CD14-positive monocyte (primary cell): ENCODE data around the gene DENND1A. TPM values are rescaled to one million over a fixed set of nuclear protein-coding genes. Genes with fewer than 3 reads are reported as not detected.

Experiments
- DNase-seq, 3 donors: peaks; one replicate each; pipeline ENCODE4 v3.0.0-alpha.2; 2011 to 2022
- H2AFZ ChIP-seq: 2 replicates; pipeline ENCODE4 v1.6.0; 2012; ENCODE audit warnings: mild to moderate bottlenecking, low read depth, low read length, inconsistent platforms; ENCODE audit not compliant: insufficient read depth, poor library complexity, severe bottlenecking
- H3K27ac ChIP-seq, 2 donors: 1 replicate in 1 of 2; 2 replicates in 1 of 2; pipeline ENCODE4 v1.5.1; 2012 to 2013; ENCODE audit warnings: low read length in 2 of 2, control low read depth in 1 of 2, inconsistent platforms in 1 of 2, low read depth in 1 of 2, mild to moderate bottlenecking in 1 of 2
- H3K27me3 ChIP-seq, 2 donors: one replicate each; pipeline versions ENCODE4 v1.6.0 to v1.6.1; 2011 to 2013; ENCODE audit warnings: low read length in 2 of 2; ENCODE audit not compliant: control insufficient read depth in 2 of 2, insufficient read depth in 2 of 2
- H3K36me3 ChIP-seq, 2 donors: replicated peaks in 1 of 2; 1 replicate in 1 of 2; 2 replicates in 1 of 2; pipeline versions ENCODE4 v1.5.1 to v1.6.1; 2012 to 2013; ENCODE audit warnings: low read length in 2 of 2, control low read depth in 1 of 2, inconsistent platforms in 1 of 2, mild to moderate bottlenecking in 1 of 2; ENCODE audit not compliant: insufficient read depth in 2 of 2, control insufficient read depth in 1 of 2
- H3K4me1 ChIP-seq, 2 donors: 1 replicate in 1 of 2; 2 replicates in 1 of 2; pipeline versions ENCODE4 v1.5.1 to v1.6.1; 2012 to 2013; ENCODE audit warnings: low read length in 2 of 2, control low read depth in 1 of 2, inconsistent platforms in 1 of 2, mild to moderate bottlenecking in 1 of 2, moderate library complexity in 1 of 2; ENCODE audit not compliant: insufficient read depth in 2 of 2, control insufficient read depth in 1 of 2
- H3K4me2 ChIP-seq: replicated peaks from 2 replicates; pipeline ENCODE3; 2012; ENCODE audit warnings: low read length, moderate library complexity, mild to moderate bottlenecking; ENCODE audit not compliant: poor library complexity, severe bottlenecking; ENCODE audit errors: extremely low read depth
- H3K4me3 ChIP-seq, 3 experiments: fragments of 200-600 bp in 1 of 3; sonication (generic) in 1 of 3; replicated peaks in 1 of 3; 1 replicate in 2 of 3; 2 replicates in 1 of 3; pipeline ENCODE4 v1.5.1; 2011 to 2013; ENCODE audit warnings: low read length in 3 of 3, mild to moderate bottlenecking in 3 of 3, control low read depth in 2 of 3, low read depth in 2 of 3, inconsistent platforms in 1 of 3, moderate library complexity in 1 of 3
- H3K79me2 ChIP-seq: 2 replicates; pipeline ENCODE4 v1.6.0; 2012; ENCODE audit warnings: mild to moderate bottlenecking, control low read depth, inconsistent platforms, low read length, moderate library complexity; ENCODE audit not compliant: insufficient read depth
- H3K9ac ChIP-seq: 2 replicates; pipeline ENCODE4 v1.6.0; 2017; ENCODE audit warnings: low read length, mild to moderate bottlenecking; ENCODE audit not compliant: insufficient read depth, poor library complexity, severe bottlenecking
- H3K9me3 ChIP-seq, 2 donors: replicated peaks in 1 of 2; 1 replicate in 1 of 2; 2 replicates in 1 of 2; pipeline versions ENCODE4 v1.5.1 to v1.6.1; 2012 to 2013; ENCODE audit warnings: low read length in 2 of 2, control low read depth in 1 of 2; ENCODE audit not compliant: control insufficient read depth in 1 of 2, insufficient read depth in 1 of 2
- H4K20me1 ChIP-seq: 2 replicates; pipeline ENCODE4 v1.6.0; 2012; ENCODE audit warnings: mild to moderate bottlenecking, low read length, control low read depth, moderate library complexity; ENCODE audit not compliant: insufficient read depth
- H3K27ac Mint-ChIP-seq, 7 donors: one replicate each; pipeline ENCODE4 v1.8.0; 2020; ENCODE audit warnings: mild to moderate bottlenecking in 7 of 7, mixed read lengths in 7 of 7, moderate library complexity in 6 of 7, inconsistent platforms in 2 of 7
- H3K27me3 Mint-ChIP-seq, 3 donors: one replicate each; pipeline ENCODE4 v1.8.0; 2021 to 2022; ENCODE audit warnings: low read depth in 3 of 3, mild to moderate bottlenecking in 3 of 3, mixed read lengths in 3 of 3, moderate library complexity in 3 of 3, inconsistent platforms in 1 of 3
- H3K36me3 Mint-ChIP-seq, 2 donors: one replicate each; pipeline ENCODE4 v1.8.0; 2020; ENCODE audit warnings: mixed read lengths in 2 of 2, inconsistent platforms in 1 of 2, mild to moderate bottlenecking in 1 of 2
- H3K4me1 Mint-ChIP-seq: one replicate; pipeline ENCODE4 v1.8.0; 2020; ENCODE audit warnings: mild to moderate bottlenecking, mixed read lengths
- H3K4me3 Mint-ChIP-seq, 2 donors: one replicate each; pipeline ENCODE4 v1.8.0; 2020; ENCODE audit warnings: mild to moderate bottlenecking in 2 of 2, mixed read lengths in 2 of 2, moderate library complexity in 1 of 2
- H3K9me3 Mint-ChIP-seq, 7 donors: one replicate each; pipeline ENCODE4 v1.8.0; 2020 to 2022; ENCODE audit warnings: mixed read lengths in 7 of 7, mild to moderate bottlenecking in 6 of 7, moderate library complexity in 6 of 7, inconsistent platforms in 2 of 7
- WGBS: methylation state at CpG from one replicate; pipeline ENCODE4 v1.1.5; 2013; ENCODE audit warnings: missing lambda C conversion rate; ENCODE audit not compliant: insufficient coverage; 5-methylcytosine and 5-hydroxymethylcytosine counted together
- intact Hi-C, 2 donors: fragments of 100-400 bp; cut with micrococcal nuclease; formaldehyde crosslinking; loops; one replicate each; pipeline versions ENCODE4 v1.15.0 to v1.15.1; 2023
- polyA plus RNA-seq, 3 donors: library from polyadenylated mRNA; depleted of rRNA in 1 of 3; unstranded in 2 of 3; stranded (reverse) in 1 of 3; fragments of 300-500 nt in 2 of 3; fragments of >200 nt in 1 of 3; fragmentation: Illumina TruSeq in 2 of 3; gene quantifications; 1 replicate in 2 of 3; 2 replicates in 1 of 3; pipeline ENCODE4 v1.2.3, GENCODE V29; 2012 to 2021
- TF ChIP-seq, protein P1 (sequence below): fragments of 200-600 bp; IDR thresholded peaks from one replicate; pipeline ENCODE4 v1.8.0; 2022; ENCODE audit warnings: antibody characterized with exemption, mild to moderate bottlenecking

Gene DENND1A
- polyA plus RNA-seq, 3 donors: 24.8 to 73.0 (median 29.4) TPM

- WGBS: 97% methylated on average over 3 of the region's 3 CpGs
- no peak overlapping the region for H3K4me3 Mint-ChIP-seq
- peaks cover 93% of the 10 kb centered on the region for H4K20me1 ChIP-seq
- DNase-seq: no peak
- H3K79me2 ChIP-seq: no peaks in the 10 kb centered on the region
- no peaks in the 10 kb centered on the region for H3K27me3 ChIP-seq
- peaks cover 42 to 50% of the 10 kb centered on the region in 2 donors for H3K36me3 Mint-ChIP-seq
- peaks cover 4 to 58% of the 10 kb centered on the region in 2 donors for H3K36me3 ChIP-seq
- no peaks in the 10 kb centered on the region for H3K4me1 Mint-ChIP-seq
- TF ChIP-seq, protein P1, sequence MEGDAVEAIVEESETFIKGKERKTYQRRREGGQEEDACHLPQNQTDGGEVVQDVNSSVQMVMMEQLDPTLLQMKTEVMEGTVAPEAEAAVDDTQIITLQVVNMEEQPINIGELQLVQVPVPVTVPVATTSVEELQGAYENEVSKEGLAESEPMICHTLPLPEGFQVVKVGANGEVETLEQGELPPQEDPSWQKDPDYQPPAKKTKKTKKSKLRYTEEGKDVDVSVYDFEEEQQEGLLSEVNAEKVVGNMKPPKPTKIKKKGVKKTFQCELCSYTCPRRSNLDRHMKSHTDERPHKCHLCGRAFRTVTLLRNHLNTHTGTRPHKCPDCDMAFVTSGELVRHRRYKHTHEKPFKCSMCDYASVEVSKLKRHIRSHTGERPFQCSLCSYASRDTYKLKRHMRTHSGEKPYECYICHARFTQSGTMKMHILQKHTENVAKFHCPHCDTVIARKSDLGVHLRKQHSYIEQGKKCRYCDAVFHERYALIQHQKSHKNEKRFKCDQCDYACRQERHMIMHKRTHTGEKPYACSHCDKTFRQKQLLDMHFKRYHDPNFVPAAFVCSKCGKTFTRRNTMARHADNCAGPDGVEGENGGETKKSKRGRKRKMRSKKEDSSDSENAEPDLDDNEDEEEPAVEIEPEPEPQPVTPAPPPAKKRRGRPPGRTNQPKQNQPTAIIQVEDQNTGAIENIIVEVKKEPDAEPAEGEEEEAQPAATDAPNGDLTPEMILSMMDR: no peak
- no peak overlapping the region for H3K27ac ChIP-seq
- intact Hi-C loops: no loop called here
- H3K9me3 Mint-ChIP-seq: no peaks in the 10 kb centered on the region
- no peaks in the 10 kb centered on the region for H3K9me3 ChIP-seq
- H3K4me3 ChIP-seq: no peak overlapping the region
- H3K4me2 ChIP-seq: no peak overlapping the region
- H3K27ac Mint-ChIP-seq: peak overlapping the region in 1 of 7 donors; percentile 51
- H3K4me1 ChIP-seq: no peaks in the 10 kb centered on the region
- H2AFZ ChIP-seq: no peak overlapping the region
- peaks cover 0 to 2% (median 0%) of the 10 kb centered on the region in 3 donors for H3K27me3 Mint-ChIP-seq
- no peak overlapping the region for H3K9ac ChIP-seq
Observed at GRCh38 chr9:123482295-123482968, 447.5 kb downstream of the DENND1A start.

GRCh38 chr9:123481209-123481865 lies 448.6 kb downstream of the DENND1A start:
- DNase-seq: no peak

More at GRCh38 chr9:123481209-123481865, 448.6 kb downstream of the DENND1A start:
- H3K4me3 ChIP-seq: no peak overlapping the region
- no peak overlapping the region for H3K9ac ChIP-seq
- H3K27me3 ChIP-seq: no peaks in the 10 kb centered on the region
- intact Hi-C loops: no loop called here
- Mint-ChIP-seq H3K27me3 (peaks cover 0 to 2% (median 0%) of the 10 kb centered on the region in 3 donors), H3K36me3 (peaks cover 38 to 53% of the 10 kb centered on the region in 2 donors), H3K27ac (peak overlapping the region in 1 of 7 donors; percentile 77), H3K4me3 (no peak overlapping the region), H3K4me1 (no peaks in the 10 kb centered on the region), H3K9me3 (no peaks in the 10 kb centered on the region)
- H3K79me2 ChIP-seq: no peaks in the 10 kb centered on the region
- TF ChIP-seq, protein P1: no peak
- H3K9me3 ChIP-seq: no peaks in the 10 kb centered on the region
- H3K4me1 ChIP-seq: no peaks in the 10 kb centered on the region
- H3K4me2 ChIP-seq: no peak overlapping the region
- 100% methylated on average over 3 of the region's 10 CpGs for WGBS
- H3K36me3 ChIP-seq: peaks cover 4 to 59% of the 10 kb centered on the region in 2 donors
- H4K20me1 ChIP-seq: peaks cover 93% of the 10 kb centered on the region
- no peak overlapping the region for H3K27ac ChIP-seq
- no peak overlapping the region for H2AFZ ChIP-seq
